Adrenal gland (tissue), 5 donors: Measurements from ENCODE around the gene MYO18B.

ENCODE experiments used
- CTCF ChIP-seq, 6 experiments: fragments of 450-650 bp in 4 of 6; fragments of 200-600 bp in 2 of 6; sonication (generic) in 1 of 6; IDR thresholded peaks; 1 replicate in 5 of 6; 2 replicates in 1 of 6; pipeline versions ENCODE4 v1.5.1 to v1.8.0; 2016 to 2021; ENCODE audit warnings: antibody characterized with exemption in 6 of 6, mild to moderate bottlenecking in 2 of 6, moderate library complexity in 1 of 6
- POLR2A ChIP-seq, 2 donors: fragments of 450-650 bp; IDR thresholded peaks; one replicate each; pipeline ENCODE4 v1.6.1; 2017; ENCODE audit warnings: antibody characterized with exemption in 2 of 2, mild to moderate bottlenecking in 2 of 2, moderate library complexity in 1 of 2
- donor health status: DM: no; HTN: no; CAD: no.

DNA sequence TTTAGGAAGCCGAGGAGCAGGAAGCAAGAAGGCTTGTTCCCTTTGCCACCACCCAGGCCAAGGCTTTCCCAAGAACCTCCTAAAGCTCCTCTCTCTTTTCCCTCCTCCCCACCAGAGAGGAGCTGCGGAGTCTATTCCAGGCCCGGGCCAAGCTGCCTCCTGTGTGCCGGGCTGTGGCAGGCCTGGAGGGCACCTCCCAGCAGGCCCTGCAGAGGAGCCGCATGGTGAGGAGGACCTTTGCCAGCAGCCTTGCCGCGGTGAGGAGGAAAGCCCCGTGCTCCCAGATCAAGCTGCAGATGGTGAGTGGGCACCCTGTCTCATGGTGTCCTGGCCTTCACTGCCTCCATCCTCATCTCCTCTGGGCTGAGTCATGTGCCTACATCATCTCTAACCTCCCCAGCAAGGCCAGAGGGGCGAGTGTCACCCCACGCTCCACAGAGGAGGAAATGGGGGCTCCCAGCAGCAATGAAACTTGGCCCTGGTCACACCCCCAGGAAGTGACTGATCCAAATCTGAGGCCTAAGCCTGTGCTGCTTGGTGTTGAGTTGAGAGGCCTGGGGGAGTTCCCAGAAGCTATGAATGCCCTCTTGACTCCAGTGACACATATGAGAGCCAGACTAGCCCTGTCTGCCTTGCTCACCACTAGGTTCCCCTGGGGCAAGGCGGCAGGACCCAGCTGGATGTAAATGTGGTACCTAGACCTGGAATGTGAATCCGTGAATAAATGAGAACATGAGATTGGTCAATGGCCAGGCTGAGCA, 104.2 kb downstream of the MYO18B start:
- TF ChIP-seq CTCF (IDR thresholded peaks at IDR 0.05) (no peak), POLR2A (IDR thresholded peaks at IDR 0.05) (no peak)
